HEK293T (cell line): ENCODE measurements around the gene STPG4.

Experiments
- BHLHE40 ChIP-seq: fragments of 450-650 bp; IDR thresholded peaks from 2 replicates; pipeline ENCODE4 v1.6.1; 2016; ENCODE audit warnings: mild to moderate bottlenecking, moderate library complexity, borderline replicate concordance
- CTBP1 ChIP-seq: fragments of 450-650 bp; IDR thresholded peaks from 2 replicates; pipeline ENCODE4 v1.6.1; 2016; ENCODE audit warnings: borderline replicate concordance
- ELF4 ChIP-seq: fragments of 450-650 bp; IDR thresholded peaks from 2 replicates; pipeline ENCODE4 v1.6.1; 2017; ENCODE audit warnings: antibody characterized with exemption
- FOXA1 ChIP-seq: fragments of 450-650 bp; IDR thresholded peaks from 2 replicates; pipeline ENCODE4 v1.6.1; 2016; ENCODE audit warnings: mild to moderate bottlenecking
- FOXK2 ChIP-seq: fragments of 450-650 bp; IDR thresholded peaks from 2 replicates; pipeline ENCODE4 v1.6.1; 2016; ENCODE audit warnings: mild to moderate bottlenecking
- FOXM1 ChIP-seq: fragments of 450-650 bp; IDR thresholded peaks from 2 replicates; pipeline ENCODE4 v1.6.1; 2017; ENCODE audit warnings: mild to moderate bottlenecking, borderline replicate concordance
- LEF1 ChIP-seq: fragments of 450-650 bp; IDR thresholded peaks from 2 replicates; pipeline ENCODE4 v1.6.1; 2017; ENCODE audit warnings: mild to moderate bottlenecking, borderline replicate concordance
- NFRKB ChIP-seq: fragments of 450-650 bp; IDR thresholded peaks from 2 replicates; pipeline ENCODE4 v1.6.1; 2016; ENCODE audit warnings: mild to moderate bottlenecking, moderate library complexity
- TARDBP ChIP-seq: fragments of 450-650 bp; IDR thresholded peaks from 2 replicates; pipeline ENCODE4 v1.6.1; 2016
- TF ChIP-seq, protein P1 (sequence below): fragments of 450-650 bp; IDR thresholded peaks from 2 replicates; pipeline ENCODE4 v1.6.1; 2016

GRCh38 chr2:47077442-47078117 is 77.5 kb downstream of the STPG4 start:
- TF ChIP-seq, protein P1, sequence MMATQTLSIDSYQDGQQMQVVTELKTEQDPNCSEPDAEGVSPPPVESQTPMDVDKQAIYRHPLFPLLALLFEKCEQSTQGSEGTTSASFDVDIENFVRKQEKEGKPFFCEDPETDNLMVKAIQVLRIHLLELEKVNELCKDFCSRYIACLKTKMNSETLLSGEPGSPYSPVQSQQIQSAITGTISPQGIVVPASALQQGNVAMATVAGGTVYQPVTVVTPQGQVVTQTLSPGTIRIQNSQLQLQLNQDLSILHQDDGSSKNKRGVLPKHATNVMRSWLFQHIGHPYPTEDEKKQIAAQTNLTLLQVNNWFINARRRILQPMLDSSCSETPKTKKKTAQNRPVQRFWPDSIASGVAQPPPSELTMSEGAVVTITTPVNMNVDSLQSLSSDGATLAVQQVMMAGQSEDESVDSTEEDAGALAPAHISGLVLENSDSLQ: no peak
- no peak for TF ChIP-seq LEF1
- TF ChIP-seq BHLHE40: no peak
- TF ChIP-seq FOXA1: no peak
- no peak for TF ChIP-seq TARDBP
- TF ChIP-seq FOXM1: no peak
- no peak for TF ChIP-seq FOXK2
- no peak for TF ChIP-seq ELF4
- TF ChIP-seq NFRKB: no peak
- no peak for TF ChIP-seq CTBP1
